SK-N-SH (cell line): ENCODE results near the gene MGAT5B.

Source experiments
- FOXM1 ChIP-seq: IDR thresholded peaks from 2 replicates; pipeline ENCODE4 v1.4.0; 2012; ENCODE audit warnings: low read depth, mild to moderate bottlenecking
- MXI1 ChIP-seq: IDR thresholded peaks from 2 replicates; pipeline ENCODE4 v1.6.1; 2012; ENCODE audit warnings: mild to moderate bottlenecking, low read depth, low read length, improper control_type of control experiment
- RAD21 ChIP-seq: IDR thresholded peaks from 2 replicates; pipeline ENCODE4 v1.6.1; 2012; ENCODE audit warnings: mild to moderate bottlenecking, low read length
- SMC3 ChIP-seq: IDR thresholded peaks from 2 replicates; pipeline ENCODE4 v1.6.1; 2012; ENCODE audit warnings: low read depth, low read length, improper control_type of control experiment
- TF ChIP-seq, protein P1 (sequence below): fragments of 200-600 bp; sonication (generic); IDR thresholded peaks from 2 replicates; pipeline ENCODE4 v1.6.1; 2017; ENCODE audit warnings: antibody characterized with exemption, mild to moderate bottlenecking, moderate library complexity

GRCh38 chr17:76862494-76862893, 5.7 kb upstream of the MGAT5B start:
- no peak for TF ChIP-seq RAD21
- TF ChIP-seq, protein P1, sequence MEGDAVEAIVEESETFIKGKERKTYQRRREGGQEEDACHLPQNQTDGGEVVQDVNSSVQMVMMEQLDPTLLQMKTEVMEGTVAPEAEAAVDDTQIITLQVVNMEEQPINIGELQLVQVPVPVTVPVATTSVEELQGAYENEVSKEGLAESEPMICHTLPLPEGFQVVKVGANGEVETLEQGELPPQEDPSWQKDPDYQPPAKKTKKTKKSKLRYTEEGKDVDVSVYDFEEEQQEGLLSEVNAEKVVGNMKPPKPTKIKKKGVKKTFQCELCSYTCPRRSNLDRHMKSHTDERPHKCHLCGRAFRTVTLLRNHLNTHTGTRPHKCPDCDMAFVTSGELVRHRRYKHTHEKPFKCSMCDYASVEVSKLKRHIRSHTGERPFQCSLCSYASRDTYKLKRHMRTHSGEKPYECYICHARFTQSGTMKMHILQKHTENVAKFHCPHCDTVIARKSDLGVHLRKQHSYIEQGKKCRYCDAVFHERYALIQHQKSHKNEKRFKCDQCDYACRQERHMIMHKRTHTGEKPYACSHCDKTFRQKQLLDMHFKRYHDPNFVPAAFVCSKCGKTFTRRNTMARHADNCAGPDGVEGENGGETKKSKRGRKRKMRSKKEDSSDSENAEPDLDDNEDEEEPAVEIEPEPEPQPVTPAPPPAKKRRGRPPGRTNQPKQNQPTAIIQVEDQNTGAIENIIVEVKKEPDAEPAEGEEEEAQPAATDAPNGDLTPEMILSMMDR = no peak
- TF ChIP-seq MXI1 = no peak
- TF ChIP-seq FOXM1 = no peak
- TF ChIP-seq SMC3 = no peak
